Sigmoid colon (tissue), 7 donors: ENCODE measurements around the gene SEMA4G. TPM values are rescaled to one million over a fixed set of nuclear protein-coding genes. Genes with fewer than 3 reads are reported as not detected.

Source experiments
- DNase-seq: peaks from one replicate; pipeline ENCODE4 v3.0.0-alpha.2; 2019
- H3K27ac ChIP-seq, 4 donors: fragments of 200-600 bp; sonication (generic); one replicate each; pipeline ENCODE4 v1.5.1; 2016 to 2019; ENCODE audit warnings: mild to moderate bottlenecking in 1 of 4
- H3K27me3 ChIP-seq, 3 donors: fragments of 200-600 bp; sonication (generic); one replicate each; pipeline ENCODE4 v1.5.1; 2019; ENCODE audit warnings: mild to moderate bottlenecking in 1 of 3
- H3K36me3 ChIP-seq, 4 donors: fragments of 200-600 bp; sonication (generic); one replicate each; pipeline ENCODE4 v1.5.1; 2016 to 2019
- H3K4me1 ChIP-seq, 4 donors: fragments of 200-600 bp; sonication (generic); one replicate each; pipeline ENCODE4 v1.5.1; 2017 to 2019
- H3K4me3 ChIP-seq, 4 donors: fragments of 200-600 bp; sonication (generic); one replicate each; pipeline ENCODE4 v1.5.1; 2017 to 2019; ENCODE audit warnings: mild to moderate bottlenecking in 2 of 4, moderate library complexity in 1 of 4
- H3K9me3 ChIP-seq, 4 donors: fragments of 200-600 bp in 3 of 4; sonication (generic) in 3 of 4; one replicate each; pipeline versions ENCODE4 v1.5.1 to v1.6.1; 2013 to 2019
- CTCF ChIP-seq, 4 experiments: fragments of 450-650 bp in 3 of 4; fragments of 200-600 bp in 1 of 4; IDR thresholded peaks; one replicate each; pipeline ENCODE4 v1.5.1; 2016 to 2019; ENCODE audit warnings: antibody characterized with exemption in 4 of 4, mild to moderate bottlenecking in 3 of 4, moderate library complexity in 2 of 4
- EP300 ChIP-seq, 4 donors: sonication (generic); formaldehyde crosslinking; IDR thresholded peaks; one replicate each; pipeline ENCODE4 v1.6.1; 2017; ENCODE audit warnings: antibody characterized with exemption in 4 of 4
- POLR2A ChIP-seq, 2 donors: fragments of 450-650 bp; IDR thresholded peaks; one replicate each; pipeline ENCODE4 v1.6.1; 2016; ENCODE audit warnings: antibody characterized with exemption in 2 of 2, mild to moderate bottlenecking in 2 of 2, moderate library complexity in 2 of 2
- POLR2AphosphoS5 ChIP-seq, 4 donors: sonication (generic); formaldehyde crosslinking; IDR thresholded peaks; one replicate each; pipeline ENCODE4 v1.6.1; 2017; ENCODE audit warnings: antibody characterized with exemption in 4 of 4
- WGBS, 2 donors: extraction: QIAGEN DNeasy Blood & Tissue Kit; methylation state at CpG; one replicate each; pipeline ENCODE4 v1.1.7; 2013; 5-methylcytosine and 5-hydroxymethylcytosine counted together
- intact Hi-C: fragments of 100-400 bp; cut with DNase I; formaldehyde crosslinking; loops from one replicate; pipeline ENCODE4 v1.15.1; 2023
- polyA plus RNA-seq, 3 donors: library from polyadenylated mRNA; stranded (reverse); fragments of 200-250 nt; gene quantifications; one replicate each; pipeline ENCODE4 v1.2.3, GENCODE V29; 2013
- total RNA-seq, 4 donors: library from RNA; depleted of rRNA; stranded (reverse); fragments of >200 nt; gene quantifications; one replicate each; pipeline ENCODE4 v1.1.0, GENCODE V29; 2016
- donor health status: healthy with polysubstance abuse.
- donor health status: Bipolar disorder and iron deficiency.
- donor health status: healthy.

SEMA4G gene
- 1 to 10 TPM in 2 of 4 donors, under 1 TPM in 2; 0.49 to 2.2 (median 0.90) TPM for total RNA-seq
- polyA plus RNA-seq = 10 to 100 TPM; 33.1 to 65.8 (median 41.4) TPM

- H3K4me3 ChIP-seq = peak within 1 kb of the TSS; percentile 39 to 62 (median 53)
- no peak for TF ChIP-seq POLR2AphosphoS5 (IDR thresholded peaks at IDR 0.05)
- no peak for TF ChIP-seq EP300 (IDR thresholded peaks at IDR 0.05)
- peak; percentile 53 to 79 (median 76) for TF ChIP-seq CTCF (IDR thresholded peaks at IDR 0.05)
- no peak for TF ChIP-seq POLR2A (IDR thresholded peaks at IDR 0.05)
- H3K9me3 ChIP-seq = no peaks in the 10 kb centered on the region
- peaks cover 0 to 10% (median 0%) of the 10 kb centered on the region in 3 donors for H3K27me3 ChIP-seq
- peaks cover 0 to 14% (median 0%) of the 10 kb centered on the region in 4 donors for H3K36me3 ChIP-seq
- peaks cover 0 to 18% (median 17%) of the 10 kb centered on the region in 4 donors for H3K4me1 ChIP-seq
- DNase-seq = peak; percentile 78
- intact Hi-C loops = loop anchor here (2.0 kb wide), 1 partner anchor 43 kb away; no protein-coding TSS in a partner anchor
- WGBS, 2 donors = 1 to 2% methylated on average over 69 to 70 of the region's 70 CpGs
- peak within 1 kb of the TSS in 2 of 4 donors; percentile 22 to 48 for H3K27ac ChIP-seq
These were observed at the start of gene SEMA4G for GRCh38 chr10:100969187-100970075. Gene SEMA4G, plus strand, starts transcription at chr10:100969504. Its CDS starts 3,409 bp downstream, at chr10:100972913.

- H3K4me1 ChIP-seq = no peaks in the 10 kb centered on the region
- no peak overlapping the region for H3K4me3 ChIP-seq
- H3K27me3 ChIP-seq = no peaks in the 10 kb centered on the region
- H3K9me3 ChIP-seq = no peaks in the 10 kb centered on the region
- H3K36me3 ChIP-seq = peaks cover 17 to 98% (median 29%) of the 10 kb centered on the region in 4 donors
- intact Hi-C loops = no loop called here
- no peak overlapping the region for H3K27ac ChIP-seq
- TF ChIP-seq POLR2AphosphoS5 (IDR thresholded peaks at IDR 0.05) = no peak
- no peak for TF ChIP-seq POLR2A (IDR thresholded peaks at IDR 0.05)
- no peak for TF ChIP-seq EP300 (IDR thresholded peaks at IDR 0.05)
- TF ChIP-seq CTCF (IDR thresholded peaks at IDR 0.05) = no peak
- DNase-seq = no peak
These were observed 45.7 kb upstream of the SEMA4G start for GRCh38 chr10:100923580-100923979.

- TF ChIP-seq CTCF (IDR thresholded peaks at IDR 0.05) (no peak), POLR2A (IDR thresholded peaks at IDR 0.05) (no peak), EP300 (IDR thresholded peaks at IDR 0.05) (no peak), POLR2AphosphoS5 (IDR thresholded peaks at IDR 0.05) (no peak)
- H3K27ac ChIP-seq = no peak overlapping the region
- WGBS, 2 donors = 84 to 93% methylated on average over 5 of the region's 5 CpGs
- H3K9me3 ChIP-seq = no peaks in the 10 kb centered on the region
- intact Hi-C loops = loop anchor here (5.0 kb wide), 1 partner anchor 35 kb away; no protein-coding TSS in a partner anchor
- peaks cover 28 to 97% (median 40%) of the 10 kb centered on the region in 4 donors for H3K36me3 ChIP-seq
- no peaks in the 10 kb centered on the region for H3K27me3 ChIP-seq
- H3K4me3 ChIP-seq = no peak overlapping the region
- H3K4me1 ChIP-seq = no peaks in the 10 kb centered on the region
- DNase-seq = no peak
These were observed 42.0 kb upstream of the SEMA4G start for GRCh38 chr10:100927266-100927665.

- Histone ChIP-seq H3K27me3 (no peaks in the 10 kb centered on the region), H3K27ac (no peak overlapping the region), H3K4me1 (no peaks in the 10 kb centered on the region), H3K36me3 (peaks cover 29 to 97% (median 45%) of the 10 kb centered on the region in 4 donors), H3K9me3 (no peaks in the 10 kb centered on the region), H3K4me3 (no peak overlapping the region)
- no peak for DNase-seq
- intact Hi-C loops = loop anchor here (5.0 kb wide), 1 partner anchor 34 kb away; no protein-coding TSS in a partner anchor
- TF ChIP-seq POLR2AphosphoS5 (IDR thresholded peaks at IDR 0.05) (no peak), POLR2A (IDR thresholded peaks at IDR 0.05) (no peak), EP300 (IDR thresholded peaks at IDR 0.05) (no peak), CTCF (IDR thresholded peaks at IDR 0.05) (no peak)
- 35 to 81% methylated on average over 1 of the region's 1 CpG for WGBS, 2 donors
These were observed 41.3 kb upstream of the SEMA4G start for GRCh38 chr10:100928039-100928438.
